Raji (cell line): ENCODE results near the gene AZGP1.

Source experiments
- POLR2A ChIP-seq: IDR thresholded peaks from 2 replicates; pipeline ENCODE4 v1.6.1; 2011; ENCODE audit warnings: low read depth, low read length, control low read depth; ENCODE audit not compliant: insufficient read depth

The AZGP1 gene

GRCh38 chr7:99918959-99919813 lies 56.6 kb downstream of the AZGP1 start, which contains the start of gene TRIM4:
TRIM4 (minus strand) TSS chr7:99919530; CDS start chr7:99919401, 129 bp downstream.
- TF ChIP-seq POLR2A = peak; percentile 93
